Measurements from ENCODE around the gene ADAMTS3. TPM values are rescaled to one million over a fixed set of nuclear protein-coding genes. Genes with fewer than 3 reads are reported as not detected.

ADAMTS3 gene
- total RNA-seq, 2 donors from 2014 or later, result not detected

GRCh38 chr4:72375073-72375736 lies 193.8 kb downstream of the ADAMTS3 start:
- no peaks in the 10 kb centered on the region for H3K4me1 Mint-ChIP-seq (ENCODE audit: low read depth)
- no peaks in the 10 kb centered on the region for H3K9me3 Mint-ChIP-seq
- ATAC-seq (replicated peaks in 1 of 2) (no peak), DNase-seq (no peak)
- no peaks in the 10 kb centered on the region for H3K27me3 Mint-ChIP-seq (ENCODE audit: low read depth)
- H3K36me3 Mint-ChIP-seq (ENCODE audit: insufficient read depth in 2 of 2), result no peaks in the 10 kb centered on the region
- no peak overlapping the region for H3K27ac Mint-ChIP-seq
- H3K4me3 Mint-ChIP-seq, result no peak overlapping the region

DNA sequence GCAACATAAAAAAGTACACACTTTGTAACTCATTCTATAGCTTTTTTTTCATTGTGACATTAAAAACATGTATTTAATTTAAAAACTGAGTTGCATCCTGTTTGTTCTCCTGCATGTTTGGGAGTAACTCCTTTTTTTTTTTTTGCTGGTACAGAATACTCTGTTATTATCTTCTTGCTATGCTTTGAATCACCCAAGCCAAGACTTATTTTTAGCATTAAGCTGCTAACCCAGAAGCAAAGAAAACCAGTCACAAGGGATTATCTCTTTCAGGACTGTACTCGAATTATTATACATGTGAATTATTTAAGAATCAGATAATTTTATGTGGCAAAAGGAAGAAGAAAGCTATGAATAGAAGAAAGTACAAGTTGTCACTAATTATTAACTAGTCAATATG lies 194.9 kb downstream of the ADAMTS3 start:
- H3K36me3 Mint-ChIP-seq (ENCODE audit: insufficient read depth in 2 of 2), result no peaks in the 10 kb centered on the region
- DNase-seq, result no peak
- no peaks in the 10 kb centered on the region for H3K9me3 Mint-ChIP-seq
- H3K4me3 Mint-ChIP-seq, result no peak overlapping the region
- no peak overlapping the region for H3K27ac Mint-ChIP-seq
- ATAC-seq (replicated peaks in 1 of 2), result no peak
- H3K27me3 Mint-ChIP-seq (ENCODE audit: low read depth), result no peaks in the 10 kb centered on the region
- no peaks in the 10 kb centered on the region for H3K4me1 Mint-ChIP-seq (ENCODE audit: low read depth)

DNA sequence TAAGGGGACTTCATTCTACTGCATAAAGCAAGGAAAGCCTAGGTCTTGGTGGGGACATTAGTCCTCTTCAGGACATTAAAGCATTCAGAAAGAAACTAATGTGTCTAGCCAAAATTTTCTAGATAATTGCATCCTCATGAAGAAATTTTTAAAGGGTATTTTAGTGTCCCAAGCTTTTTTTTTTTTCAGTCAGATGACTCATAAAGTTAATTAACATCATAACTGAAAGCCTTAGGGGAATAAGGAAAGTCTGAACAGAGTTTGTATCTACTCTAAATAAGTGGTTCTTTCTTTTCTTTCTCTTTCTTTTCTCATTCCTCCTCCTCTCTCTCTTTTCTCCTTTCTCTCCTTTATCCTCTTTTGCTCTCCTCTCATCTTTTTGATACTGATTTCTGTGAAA lies 202.4 kb downstream of the ADAMTS3 start:
- no peaks in the 10 kb centered on the region for H3K4me1 Mint-ChIP-seq (ENCODE audit: low read depth)
- peak overlapping the region; percentile 34 for H3K27ac Mint-ChIP-seq
- H3K36me3 Mint-ChIP-seq (ENCODE audit: insufficient read depth in 2 of 2), result no peaks in the 10 kb centered on the region
- H3K4me3 Mint-ChIP-seq, result no peak overlapping the region
- H3K27me3 Mint-ChIP-seq (ENCODE audit: low read depth), result no peaks in the 10 kb centered on the region
- DNase-seq (no peak), ATAC-seq (replicated peaks in 1 of 2) (no peak)
- H3K9me3 Mint-ChIP-seq, result no peaks in the 10 kb centered on the region

GRCh38 chr4:72365981-72366380 lies 203.0 kb downstream of the ADAMTS3 start:
- DNase-seq (no peak), ATAC-seq (replicated peaks in 1 of 2) (no peak)
- Mint-ChIP-seq H3K27me3 (ENCODE audit: low read depth) (no peaks in the 10 kb centered on the region), H3K27ac (no peak overlapping the region), H3K4me3 (no peak overlapping the region), H3K9me3 (no peaks in the 10 kb centered on the region), H3K4me1 (ENCODE audit: low read depth) (no peaks in the 10 kb centered on the region), H3K36me3 (ENCODE audit: insufficient read depth in 2 of 2) (no peaks in the 10 kb centered on the region)

DNA sequence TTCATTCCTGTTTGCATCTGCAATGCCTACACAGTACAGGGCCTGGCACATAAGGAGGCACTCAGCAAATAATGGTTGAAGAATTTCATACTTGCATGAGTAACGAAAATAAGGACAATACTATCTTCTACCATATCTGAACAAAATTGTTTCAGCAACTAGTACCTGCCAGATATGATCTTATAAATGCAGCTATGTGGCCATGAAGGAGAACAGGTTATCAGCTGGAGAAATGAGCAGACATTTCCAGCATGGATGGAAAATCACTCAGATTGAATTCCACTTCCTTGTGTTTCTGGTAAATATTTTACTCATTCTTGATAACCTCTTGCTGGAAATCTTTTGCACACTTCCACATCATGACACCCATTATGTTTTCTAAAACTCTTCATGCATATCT lies 204.0 kb downstream of the ADAMTS3 start:
- Mint-ChIP-seq H3K4me3 (no peak overlapping the region), H3K9me3 (no peaks in the 10 kb centered on the region), H3K27me3 (ENCODE audit: low read depth) (no peaks in the 10 kb centered on the region), H3K36me3 (ENCODE audit: insufficient read depth in 2 of 2) (no peaks in the 10 kb centered on the region), H3K4me1 (ENCODE audit: low read depth) (no peaks in the 10 kb centered on the region), H3K27ac (no peak overlapping the region)
- ATAC-seq (replicated peaks in 1 of 2) (no peak), DNase-seq (no peak)

DNA sequence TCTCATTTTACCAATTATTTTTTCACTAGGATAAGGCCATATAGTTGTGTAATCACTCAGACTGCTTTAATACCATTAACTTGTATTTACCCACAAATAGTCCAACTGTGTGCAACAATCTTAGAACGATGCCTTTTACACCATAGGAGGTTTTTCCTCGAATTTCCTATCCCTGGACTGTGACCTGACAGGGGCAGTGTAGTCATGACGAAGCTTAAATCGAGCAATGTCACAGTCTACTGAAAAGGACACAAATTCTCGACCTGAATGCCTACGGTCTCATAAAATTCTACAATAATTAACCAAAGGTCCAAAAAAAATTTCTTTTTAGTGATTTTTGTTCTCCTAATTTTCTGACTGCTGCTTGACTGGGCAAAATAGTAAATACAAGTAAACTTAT lies 208.9 kb downstream of the ADAMTS3 start:
- Mint-ChIP-seq H3K36me3 (ENCODE audit: insufficient read depth in 2 of 2) (no peaks in the 10 kb centered on the region), H3K27me3 (ENCODE audit: low read depth) (no peaks in the 10 kb centered on the region), H3K4me1 (ENCODE audit: low read depth) (no peaks in the 10 kb centered on the region), H3K4me3 (no peak overlapping the region), H3K27ac (no peak overlapping the region), H3K9me3 (no peaks in the 10 kb centered on the region)
- DNase-seq (no peak), ATAC-seq (replicated peaks in 1 of 2) (no peak)

GRCh38 chr4:72358483-72358882 lies 210.5 kb downstream of the ADAMTS3 start:
- no peaks in the 10 kb centered on the region for H3K27me3 Mint-ChIP-seq (ENCODE audit: low read depth)
- H3K9me3 Mint-ChIP-seq, result no peaks in the 10 kb centered on the region
- H3K4me3 Mint-ChIP-seq, result no peak overlapping the region
- no peak for DNase-seq
- H3K4me1 Mint-ChIP-seq (ENCODE audit: low read depth), result no peaks in the 10 kb centered on the region
- H3K36me3 Mint-ChIP-seq (ENCODE audit: insufficient read depth in 2 of 2), result no peaks in the 10 kb centered on the region
- ATAC-seq (replicated peaks in 1 of 2), result no peak
- no peak overlapping the region for H3K27ac Mint-ChIP-seq

GRCh38 chr4:72357908-72358307 lies 211.1 kb downstream of the ADAMTS3 start:
- Mint-ChIP-seq H3K27ac (no peak overlapping the region), H3K36me3 (ENCODE audit: insufficient read depth in 2 of 2) (no peaks in the 10 kb centered on the region), H3K4me3 (no peak overlapping the region), H3K9me3 (no peaks in the 10 kb centered on the region), H3K27me3 (ENCODE audit: low read depth) (no peaks in the 10 kb centered on the region), H3K4me1 (ENCODE audit: low read depth) (no peaks in the 10 kb centered on the region)
- ATAC-seq (replicated peaks in 1 of 2) (no peak), DNase-seq (no peak)

GRCh38 chr4:72352711-72353110 lies 216.3 kb downstream of the ADAMTS3 start:
- H3K9me3 Mint-ChIP-seq, result no peaks in the 10 kb centered on the region
- ATAC-seq (replicated peaks in 1 of 2), result no peak

GRCh38 chr4:72351521-72351920 lies 217.5 kb downstream of the ADAMTS3 start:
- Mint-ChIP-seq H3K27ac (no peak overlapping the region), H3K4me3 (no peak overlapping the region), H3K4me1 (ENCODE audit: low read depth) (no peaks in the 10 kb centered on the region), H3K27me3 (ENCODE audit: low read depth) (peaks cover 5% of the 10 kb centered on the region), H3K36me3 (ENCODE audit: insufficient read depth in 2 of 2) (no peaks in the 10 kb centered on the region), H3K9me3 (no peaks in the 10 kb centered on the region)
- no peak for DNase-seq
- no peak for ATAC-seq (replicated peaks in 1 of 2)

More at GRCh38 chr4:72352711-72353110, 216.3 kb downstream of the ADAMTS3 start:
- Mint-ChIP-seq H3K27ac (no peak overlapping the region), H3K27me3 (ENCODE audit: low read depth) (no peaks in the 10 kb centered on the region), H3K4me1 (ENCODE audit: low read depth) (no peaks in the 10 kb centered on the region), H3K36me3 (ENCODE audit: insufficient read depth in 2 of 2) (no peaks in the 10 kb centered on the region), H3K4me3 (no peak overlapping the region)
- no peak for DNase-seq

DNA sequence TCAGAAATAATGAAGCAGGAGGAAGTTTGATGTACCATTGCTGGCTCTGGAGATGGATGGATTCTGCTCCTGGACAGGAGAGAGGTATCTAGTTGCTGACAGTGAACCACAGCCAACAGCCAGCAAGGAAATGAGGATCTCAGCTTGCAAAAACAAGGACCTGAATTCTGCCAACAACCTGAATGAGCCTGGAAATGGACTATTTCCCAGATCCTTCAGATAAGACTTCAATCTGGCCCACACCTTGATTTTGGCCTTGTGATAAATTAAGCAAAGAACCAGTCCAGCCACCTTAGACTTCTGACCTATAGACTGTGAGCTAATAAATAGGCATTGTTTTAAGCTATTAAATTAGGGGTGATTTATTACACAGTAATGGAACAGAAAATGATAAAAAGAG lies 220.3 kb downstream of the ADAMTS3 start:
- Mint-ChIP-seq H3K4me1 (ENCODE audit: low read depth) (no peaks in the 10 kb centered on the region), H3K36me3 (ENCODE audit: insufficient read depth in 2 of 2) (no peaks in the 10 kb centered on the region), H3K9me3 (no peaks in the 10 kb centered on the region), H3K27me3 (ENCODE audit: low read depth) (peaks cover 6% of the 10 kb centered on the region), H3K27ac (no peak overlapping the region), H3K4me3 (no peak overlapping the region)
- no peak for ATAC-seq (replicated peaks in 1 of 2)
- DNase-seq, result no peak

DNA sequence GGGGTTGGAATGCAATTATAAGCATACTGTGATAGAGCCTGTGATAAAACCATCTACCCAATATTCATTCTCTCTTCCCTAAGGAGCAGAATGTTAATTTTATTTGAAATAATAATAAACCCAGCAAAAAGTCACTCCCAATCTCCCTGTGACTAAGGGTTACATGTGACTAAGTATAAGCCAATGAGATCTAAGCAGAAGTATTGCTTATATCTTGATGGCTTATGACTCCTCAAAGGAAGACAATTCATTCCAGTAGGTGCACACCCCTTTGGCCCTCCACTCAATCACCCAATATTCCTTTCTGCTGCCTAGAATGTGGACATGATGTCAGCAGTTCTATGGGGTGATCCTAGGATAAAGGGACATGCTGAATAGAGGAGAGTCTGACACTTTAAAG lies 224.6 kb downstream of the ADAMTS3 start:
- DNase-seq, result no peak

GRCh38 chr4:72341432-72341820 lies 227.6 kb downstream of the ADAMTS3 start:
- Mint-ChIP-seq H3K27me3 (ENCODE audit: low read depth) (no peaks in the 10 kb centered on the region), H3K36me3 (ENCODE audit: insufficient read depth in 2 of 2) (no peaks in the 10 kb centered on the region), H3K9me3 (no peaks in the 10 kb centered on the region), H3K4me3 (no peak overlapping the region), H3K4me1 (ENCODE audit: low read depth) (no peaks in the 10 kb centered on the region), H3K27ac (no peak overlapping the region)
- DNase-seq (no peak), ATAC-seq (replicated peaks in 1 of 2) (no peak)

More for the DNA sequence above, 224.6 kb downstream of the ADAMTS3 start:
- no peak for ATAC-seq (replicated peaks in 1 of 2)
- Mint-ChIP-seq H3K9me3 (no peaks in the 10 kb centered on the region), H3K36me3 (ENCODE audit: insufficient read depth in 2 of 2) (no peaks in the 10 kb centered on the region), H3K4me3 (no peak overlapping the region), H3K4me1 (ENCODE audit: low read depth) (no peaks in the 10 kb centered on the region), H3K27me3 (ENCODE audit: low read depth) (peaks cover 6% of the 10 kb centered on the region), H3K27ac (no peak overlapping the region)

DNA sequence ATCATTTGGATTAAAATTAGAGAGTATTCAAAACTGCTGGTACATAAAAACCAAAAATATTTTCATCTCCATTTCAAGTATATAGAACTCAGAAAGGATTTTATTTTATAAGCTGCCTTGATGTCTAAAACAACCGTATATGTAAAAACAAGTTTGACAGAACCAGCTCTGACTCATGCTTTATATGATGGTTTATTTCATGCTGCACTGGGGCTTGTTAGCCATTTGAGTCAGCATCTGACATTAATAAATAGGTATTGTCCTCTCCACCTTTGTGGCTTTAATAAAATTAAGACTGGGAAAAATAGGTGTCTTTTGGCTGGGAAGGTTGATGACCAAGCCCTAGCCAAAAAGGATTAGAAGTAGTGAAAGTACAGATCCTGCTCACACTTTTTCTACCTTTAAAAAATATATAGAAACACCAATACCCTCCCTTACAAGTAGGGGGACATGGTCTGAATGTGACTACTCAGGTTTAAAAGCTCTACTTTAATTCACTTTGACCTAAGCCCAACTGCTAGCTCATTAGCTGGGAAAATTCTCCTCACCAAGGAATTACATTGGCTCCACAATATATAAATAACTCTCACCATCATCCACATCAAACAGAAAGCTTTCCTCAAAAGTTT lies 228.1 kb downstream of the ADAMTS3 start:
- no peak for ATAC-seq (replicated peaks in 1 of 2)
- no peaks in the 10 kb centered on the region for H3K4me1 Mint-ChIP-seq (ENCODE audit: low read depth)
- H3K9me3 Mint-ChIP-seq, result no peaks in the 10 kb centered on the region

More for the DNA sequence above, 228.1 kb downstream of the ADAMTS3 start:
- H3K27me3 Mint-ChIP-seq (ENCODE audit: low read depth), result no peaks in the 10 kb centered on the region
- no peak overlapping the region for H3K27ac Mint-ChIP-seq
- H3K36me3 Mint-ChIP-seq (ENCODE audit: insufficient read depth in 2 of 2), result no peaks in the 10 kb centered on the region
- H3K4me3 Mint-ChIP-seq, result no peak overlapping the region
- DNase-seq, result no peak

All from activated T-cell treated with anti-CD3 and anti-CD28 coated beads, Interleukin-2, amount 50 U/mL, for 72 hours (primary cell).